SU-DHL-6 (cell line): Measurements from ENCODE around the gene C2orf49.
A peak's percentile ranks its signal among the peaks of the same experiment; 100 is the strongest.
"Not testable (repeated sequence)": the region's sequence is repeated elsewhere in the genome, so short reads cannot be mapped to it uniquely, and the experiment has no call there.

Experiments used
- H2AFZ ChIP-seq: fragments of 200-600 bp; sonication (generic); 2 replicates; pipeline ENCODE4 v1.6.1; 2014; ENCODE audit warnings: low read depth, mild to moderate bottlenecking, moderate library complexity, mixed read lengths, antibody characterized with exemption, low read length; ENCODE audit not compliant: severe bottlenecking
- H3F3A ChIP-seq: fragments of 200-600 bp; shearing (Covaris generic); 2 replicates; pipeline ENCODE4 v1.6.0; 2016; ENCODE audit warnings: antibody characterized with exemption, mild to moderate bottlenecking; ENCODE audit not compliant: insufficient read depth
- H3K27ac ChIP-seq: fragments of 200-600 bp; sonication (generic); 2 replicates; pipeline ENCODE4 v1.5.1; 2016; ENCODE audit warnings: low read depth, mild to moderate bottlenecking, low read length, moderate library complexity, mixed read lengths
- H3K27me3 ChIP-seq: fragments of 200-600 bp; sonication (generic), shearing (Covaris generic); 2 replicates; pipeline ENCODE4 v1.6.0; 2014; ENCODE audit warnings: mild to moderate bottlenecking, low read length
- H3K36me3 ChIP-seq: fragments of 200-600 bp; sonication (generic); 2 replicates; pipeline ENCODE4 v1.6.1; 2014; ENCODE audit warnings: mild to moderate bottlenecking, low read length, mixed read lengths
- H3K4me2 ChIP-seq: fragments of 300-600, 200-600 bp; shearing (Covaris generic), sonication (generic); 2 replicates; pipeline ENCODE4 v1.6.0; 2014; ENCODE audit warnings: low read length, low read depth, mild to moderate bottlenecking; ENCODE audit not compliant: poor library complexity, severe bottlenecking
- H3K4me3 ChIP-seq: fragments of 200-600 bp; sonication (generic); 2 replicates; pipeline ENCODE4 v1.5.1; 2014; ENCODE audit warnings: antibody characterized with exemption, low read length, mild to moderate bottlenecking, mixed read lengths; ENCODE audit not compliant: insufficient read depth, poor library complexity, severe bottlenecking
- H3K79me2 ChIP-seq: fragments of 200-600 bp; sonication (generic); 2 replicates; pipeline ENCODE4 v1.6.1; 2014; ENCODE audit warnings: mild to moderate bottlenecking, low read length, moderate library complexity; ENCODE audit not compliant: insufficient read depth
- H3K9ac ChIP-seq: fragments of 200-600 bp; sonication (generic); 2 replicates; pipeline ENCODE4 v1.7.0; 2014; ENCODE audit warnings: mild to moderate bottlenecking, low read length
- H3K9me2 ChIP-seq: fragments of 200-600 bp; sonication (generic); replicated peaks from 2 replicates; pipeline ENCODE4 v1.6.1; 2014; ENCODE audit warnings: low read length; ENCODE audit not compliant: insufficient read depth
- H3K9me3 ChIP-seq: fragments of 200-600 bp; sonication (generic); 2 replicates; pipeline ENCODE4 v1.6.1; 2014; ENCODE audit warnings: low read length, mixed read lengths; ENCODE audit not compliant: insufficient read depth
- H4K20me1 ChIP-seq: fragments of 200-600 bp; sonication (generic); 2 replicates; pipeline ENCODE4 v1.6.1; 2014; ENCODE audit warnings: low read depth, mild to moderate bottlenecking, antibody characterized with exemption, low read length, moderate library complexity, mixed read lengths
- CTCF ChIP-seq: fragments of 200-600 bp; sonication (generic); IDR thresholded peaks from one replicate; pipeline ENCODE4 v1.5.1; 2017; ENCODE audit warnings: antibody characterized with exemption, mild to moderate bottlenecking, low read length, moderate library complexity; ENCODE audit not compliant: insufficient read depth, poor library complexity, severe bottlenecking
- EZH2phosphoT487 ChIP-seq: fragments of 200-600 bp; sonication (generic), shearing (Covaris generic); conservative IDR thresholded peaks from 2 replicates; pipeline ENCODE4 v1.6.1; 2018; ENCODE audit warnings: mild to moderate bottlenecking, antibody characterized with exemption, low read length, moderate library complexity, mixed read lengths

The C2orf49 gene

GRCh38 chr2:105325389-105325963, 11.9 kb upstream of the C2orf49 start:
- peaks cover 6% of the 10 kb centered on the region for H3F3A ChIP-seq
- H3K9ac ChIP-seq, result no peak overlapping the region
- TF ChIP-seq EZH2phosphoT487 (no peak), CTCF (no peak)
- H4K20me1 ChIP-seq, result peaks cover 7% of the 10 kb centered on the region; the same call in 1 of the 2 replicates
- no peaks in the 10 kb centered on the region for H3K36me3 ChIP-seq
- no peak overlapping the region for H3K4me3 ChIP-seq
- no peaks in the 10 kb centered on the region for H3K9me2 ChIP-seq
- H3K27ac ChIP-seq, result no peak overlapping the region
- peaks cover 84% of the 10 kb centered on the region for H3K79me2 ChIP-seq
- no peak overlapping the region for H2AFZ ChIP-seq
- H3K27me3 ChIP-seq, result no peaks in the 10 kb centered on the region
- no peaks in the 10 kb centered on the region for H3K9me3 ChIP-seq
- H3K4me2 ChIP-seq, result no peak overlapping the region

GRCh38 chr2:105327271-105327670, 10.1 kb upstream of the C2orf49 start:
- not testable (repeated sequence) for H3K9ac ChIP-seq, H3K9me3 ChIP-seq, H3K9me2 ChIP-seq, H3K36me3 ChIP-seq, H3K4me3 ChIP-seq, H3K27ac ChIP-seq, H4K20me1 ChIP-seq, H2AFZ ChIP-seq, H3K27me3 ChIP-seq
- H3F3A ChIP-seq, result peaks cover 17% of the 10 kb centered on the region
- peaks cover 70% of the 10 kb centered on the region for H3K79me2 ChIP-seq
- peak overlapping the region; percentile 85 for H3K4me2 ChIP-seq

DNA sequence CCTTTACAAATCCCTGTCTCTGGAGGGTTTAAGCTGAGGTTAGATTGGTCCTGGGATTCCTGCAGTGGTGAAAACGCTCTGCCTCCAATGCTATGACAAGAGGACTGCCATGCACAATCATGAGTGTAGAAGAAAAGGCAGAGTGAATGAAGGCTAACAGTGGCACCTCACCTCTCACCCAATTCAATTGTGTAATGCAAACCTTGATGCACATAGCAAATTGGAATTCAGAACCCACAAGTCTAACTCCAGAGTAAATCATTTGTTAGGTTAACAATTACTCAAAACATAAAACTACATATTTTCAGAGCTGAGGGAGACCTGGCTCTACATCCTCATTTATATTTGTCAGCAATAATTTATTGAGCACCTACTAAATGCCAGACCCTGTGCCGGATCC, 9.7 kb upstream of the C2orf49 start:
- Histone ChIP-seq H3K27ac (no peak overlapping the region), H2AFZ (no peak overlapping the region), H4K20me1 (no peaks in the 10 kb centered on the region), H3K27me3 (no peaks in the 10 kb centered on the region), H3K9ac (peak overlapping the region; percentile 77; the same call in 1 of the 2 replicates), H3K4me2 (peak overlapping the region; percentile 85), H3K4me3 (no peak overlapping the region), H3K36me3 (no peaks in the 10 kb centered on the region), H3F3A (peaks cover 17% of the 10 kb centered on the region), H3K9me2 (no peaks in the 10 kb centered on the region), H3K9me3 (no peaks in the 10 kb centered on the region), H3K79me2 (peaks cover 65% of the 10 kb centered on the region)
- TF ChIP-seq CTCF (no peak), EZH2phosphoT487 (no peak)

- peak overlapping the region; percentile 77 for H3K9ac ChIP-seq
- no peaks in the 10 kb centered on the region for H4K20me1 ChIP-seq
- peaks cover 57% of the 10 kb centered on the region for H3K79me2 ChIP-seq
These were observed 8.8 kb upstream of the C2orf49 start for GRCh38 chr2:105328281-105329196.

More at GRCh38 chr2:105328281-105329196, 8.8 kb upstream of the C2orf49 start:
- H3K4me3 ChIP-seq, result peak overlapping the region; percentile 73
- H3K4me2 ChIP-seq, result peak overlapping the region; percentile 85
- H2AFZ ChIP-seq, result peak overlapping the region; percentile 32
- peaks cover 17% of the 10 kb centered on the region for H3F3A ChIP-seq
- H3K27me3 ChIP-seq, result no peaks in the 10 kb centered on the region
- H3K9me3 ChIP-seq, result no peaks in the 10 kb centered on the region
- peak overlapping the region; percentile 32 for H3K27ac ChIP-seq
- no peaks in the 10 kb centered on the region for H3K36me3 ChIP-seq
- no peak for TF ChIP-seq EZH2phosphoT487
- TF ChIP-seq CTCF, result no peak
- no peaks in the 10 kb centered on the region for H3K9me2 ChIP-seq
